ENCODE measurements around the gene PTPRK. TPM values are rescaled to one million over a fixed set of nuclear protein-coding genes. Genes with fewer than 3 reads are reported as not detected.

The PTPRK gene
- total and polyA plus RNA-seq, 2 of the 8 experiments (the other 6 are each of a cell fraction or from before 2014, with no cell fraction given), result 11.4 to 47.3 TPM

DNA sequence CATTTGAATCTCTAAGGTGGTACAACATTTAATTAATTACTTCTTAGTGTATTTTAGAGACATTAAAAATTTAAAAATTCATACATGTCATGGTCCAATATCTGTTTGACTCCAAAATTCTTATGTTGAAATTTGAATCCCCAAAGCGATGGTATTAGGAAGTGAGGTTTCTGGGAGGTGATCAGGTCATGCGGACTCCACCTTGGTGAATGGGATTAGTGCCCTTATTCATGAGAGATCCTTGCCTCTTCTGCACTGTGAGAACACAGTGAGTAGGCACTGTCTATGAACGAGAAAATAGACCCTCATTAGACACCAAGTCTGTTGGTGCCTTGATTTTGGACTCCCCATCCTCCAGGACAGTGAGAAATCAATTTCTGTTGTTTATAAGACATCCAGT, 254.7 kb downstream of the PTPRK start:
- H3K27ac ChIP-seq (ENCODE audit: low read depth, low read length), result no peak overlapping the region
- H2AK5ac ChIP-seq (ENCODE audit: low read depth, low read length), result no peak overlapping the region
- no peak overlapping the region for H4K8ac ChIP-seq (ENCODE audit: extremely low read depth, insufficient read depth, low read length)
- no peak overlapping the region for H4K5ac ChIP-seq (ENCODE audit: insufficient read length, low read depth, low read length)
- H3K14ac ChIP-seq (ENCODE audit: insufficient read length), result no peak overlapping the region
- no peak for DNase-seq (ENCODE audit: low read depth in 1 of 2, low spot score in 2 of 2)
- no peaks in the 10 kb centered on the region for H4K20me1 ChIP-seq (replicated peaks in 1 of 2; ENCODE audit: control insufficient read depth in 1 of 2, insufficient read depth in 2 of 2, low read length in 2 of 2)
- no peak overlapping the region for H2AFZ ChIP-seq (ENCODE audit: low read length)
- H3K36me3 ChIP-seq (ENCODE audit: control insufficient read depth in 2 of 4, insufficient read depth in 4 of 4, low read length in 3 of 4), result peaks cover 0 to 4% (median 0%) of the 10 kb centered on the region in 4 experiments; a peak in 1 of 8 replicates
- no peak overlapping the region for H3K18ac ChIP-seq (ENCODE audit: extremely low read depth, low read length)
- no peak overlapping the region for H2BK12ac ChIP-seq (ENCODE audit: low read depth, low read length)
- H3K4me1 ChIP-seq (replicated peaks in 1 of 4; ENCODE audit: control insufficient read depth in 3 of 4, insufficient read depth in 4 of 4, low read length in 3 of 4), result no peaks in the 10 kb centered on the region
- ChIA-PET POLR2A (ENCODE audit: partially characterized antibody) (no interaction called here), CTCF (ENCODE audit: partially characterized antibody) (no interaction called here)
- H4K91ac ChIP-seq (replicated peaks; ENCODE audit: insufficient read length, low read length), result no peak overlapping the region
- no peak for FAIRE-seq
- H3K79me1 ChIP-seq (ENCODE audit: low read depth, low read length), result no peaks in the 10 kb centered on the region
- H3K9me3 ChIP-seq (ENCODE audit: insufficient read depth in 2 of 2, low read depth in 1 of 2, low read length in 1 of 2), result peaks cover 0 to 6% of the 10 kb centered on the region in 2 experiments; a peak in 1 of 4 replicates
- H2BK20ac ChIP-seq (ENCODE audit: low read length), result no peak overlapping the region
- 0 out of 4 replicates have a peak, but pooled peaks cover 0 to 2% of the 10 kb centered on the region in 2 experiments for H3K79me2 ChIP-seq (ENCODE audit: control insufficient read depth in 1 of 2, insufficient read depth in 2 of 2, low read length in 2 of 2)
- H3K9ac ChIP-seq (replicated peaks in 1 of 4; ENCODE audit: extremely low read depth in 1 of 4, low read depth in 3 of 4, low read length in 3 of 4), result no peak overlapping the region
- H3K4me3 ChIP-seq (ENCODE audit: extremely low read depth in 1 of 4, insufficient read depth in 2 of 4, low read depth in 3 of 4, low read length in 4 of 4), result no peak overlapping the region
- H3K56ac ChIP-seq (replicated peaks; ENCODE audit: insufficient read length, low read depth, low read length), result no peak overlapping the region
- H2BK15ac ChIP-seq (ENCODE audit: low read length), result no peak overlapping the region
- H2BK5ac ChIP-seq (ENCODE audit: low read depth, low read length), result no peak overlapping the region
- no peaks in the 10 kb centered on the region for H3K27me3 ChIP-seq (replicated peaks in 1 of 4; ENCODE audit: control insufficient read depth in 3 of 4, extremely low read depth in 1 of 4, insufficient read depth in 3 of 4, low read length in 3 of 4)
- TF ChIP-seq TEAD4 (IDR thresholded peaks at IDR 0.05; ENCODE audit: low read depth, low read length), result no peak
- TF ChIP-seq ZNF274 (IDR thresholded peaks at IDR 0.05; ENCODE audit: borderline replicate concordance, extremely low read depth, low read length), result no peak
- TF ChIP-seq RXRA (IDR thresholded peaks at IDR 0.05; ENCODE audit: insufficient read depth, low read depth, low read length), result no peak
- TF ChIP-seq KDM4A (IDR thresholded peaks at IDR 0.05; ENCODE audit: low read depth, low read length, severe bottlenecking), result no peak
- H3K4ac ChIP-seq (replicated peaks; ENCODE audit: insufficient read length, low read depth, low read length), result no peak overlapping the region
- no peak overlapping the region for H2BK120ac ChIP-seq (replicated peaks; ENCODE audit: low read depth, low read length)
- H3K23me2 ChIP-seq (ENCODE audit: low read depth, low read length), result no peaks in the 10 kb centered on the region
- 90% methylated on average over 3 of the region's 3 CpGs; no CpG with 5 or more reads in 1 of the 2 experiments for WGBS, 2 experiments (ENCODE audit: extremely low coverage in 1 of 2, insufficient coverage in 1 of 2, insufficient read length in 1 of 2, insufficient replicate concordance in 2 of 2, low coverage in 1 of 2, low lambda C conversion rate in 2 of 2, missing lambda C conversion rate in 1 of 2)
- no peak overlapping the region for H3K4me2 ChIP-seq (ENCODE audit: insufficient read depth in 1 of 2, low read depth in 2 of 2, low read length in 2 of 2)
- no peak overlapping the region for H3K23ac ChIP-seq (ENCODE audit: insufficient read length)
